Measurements from ENCODE around the gene CBY1. TPM values are rescaled to one million over a fixed set of nuclear protein-coding genes. Genes with fewer than 3 reads are reported as not detected.

Gene CBY1
- total RNA-seq, 2 donors from 2014 or later = 13.8 TPM

DNA sequence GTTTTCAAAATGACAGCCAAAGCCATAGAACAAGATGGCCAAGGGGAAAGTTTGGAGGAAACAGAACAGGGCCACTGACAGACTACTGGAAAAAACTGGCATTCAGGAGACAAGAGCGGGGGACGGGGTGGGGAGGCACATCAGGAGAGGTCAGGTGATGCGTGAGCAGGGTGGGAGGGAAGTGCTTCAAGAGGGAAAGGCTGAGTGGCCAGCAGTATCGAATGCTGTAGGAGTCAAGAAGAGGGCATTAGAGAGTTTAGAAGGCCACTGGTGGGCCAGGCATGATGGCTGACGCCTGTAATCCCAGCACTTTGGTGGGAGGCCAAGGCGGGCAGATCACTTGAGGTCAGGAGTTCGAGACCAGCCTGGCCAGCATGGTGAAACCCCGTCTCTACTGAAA, 57.5 kb downstream of the CBY1 start:
- no peak overlapping the region for H3K27ac ChIP-seq
- no peaks in the 10 kb centered on the region for H3K9me3 ChIP-seq
- DNase-seq (ENCODE audit: low spot score) = no peak
- no peak overlapping the region for H3K4me3 ChIP-seq
- peaks cover 2 to 33% of the 10 kb centered on the region in 2 donors for H3K4me1 ChIP-seq (ENCODE audit: control insufficient read depth in 1 of 2, low read depth in 2 of 2)
- no peaks in the 10 kb centered on the region for H3K27me3 ChIP-seq (replicated peaks; ENCODE audit: insufficient read depth)
- TF ChIP-seq, protein P1, sequence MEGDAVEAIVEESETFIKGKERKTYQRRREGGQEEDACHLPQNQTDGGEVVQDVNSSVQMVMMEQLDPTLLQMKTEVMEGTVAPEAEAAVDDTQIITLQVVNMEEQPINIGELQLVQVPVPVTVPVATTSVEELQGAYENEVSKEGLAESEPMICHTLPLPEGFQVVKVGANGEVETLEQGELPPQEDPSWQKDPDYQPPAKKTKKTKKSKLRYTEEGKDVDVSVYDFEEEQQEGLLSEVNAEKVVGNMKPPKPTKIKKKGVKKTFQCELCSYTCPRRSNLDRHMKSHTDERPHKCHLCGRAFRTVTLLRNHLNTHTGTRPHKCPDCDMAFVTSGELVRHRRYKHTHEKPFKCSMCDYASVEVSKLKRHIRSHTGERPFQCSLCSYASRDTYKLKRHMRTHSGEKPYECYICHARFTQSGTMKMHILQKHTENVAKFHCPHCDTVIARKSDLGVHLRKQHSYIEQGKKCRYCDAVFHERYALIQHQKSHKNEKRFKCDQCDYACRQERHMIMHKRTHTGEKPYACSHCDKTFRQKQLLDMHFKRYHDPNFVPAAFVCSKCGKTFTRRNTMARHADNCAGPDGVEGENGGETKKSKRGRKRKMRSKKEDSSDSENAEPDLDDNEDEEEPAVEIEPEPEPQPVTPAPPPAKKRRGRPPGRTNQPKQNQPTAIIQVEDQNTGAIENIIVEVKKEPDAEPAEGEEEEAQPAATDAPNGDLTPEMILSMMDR (IDR thresholded peaks at IDR 0.05) = no peak
- H3K36me3 ChIP-seq = peaks cover 18% of the 10 kb centered on the region
- ATAC-seq (ENCODE audit: insufficient number of reproducible peaks, low FRiP score, low read depth) = no peak

DNA sequence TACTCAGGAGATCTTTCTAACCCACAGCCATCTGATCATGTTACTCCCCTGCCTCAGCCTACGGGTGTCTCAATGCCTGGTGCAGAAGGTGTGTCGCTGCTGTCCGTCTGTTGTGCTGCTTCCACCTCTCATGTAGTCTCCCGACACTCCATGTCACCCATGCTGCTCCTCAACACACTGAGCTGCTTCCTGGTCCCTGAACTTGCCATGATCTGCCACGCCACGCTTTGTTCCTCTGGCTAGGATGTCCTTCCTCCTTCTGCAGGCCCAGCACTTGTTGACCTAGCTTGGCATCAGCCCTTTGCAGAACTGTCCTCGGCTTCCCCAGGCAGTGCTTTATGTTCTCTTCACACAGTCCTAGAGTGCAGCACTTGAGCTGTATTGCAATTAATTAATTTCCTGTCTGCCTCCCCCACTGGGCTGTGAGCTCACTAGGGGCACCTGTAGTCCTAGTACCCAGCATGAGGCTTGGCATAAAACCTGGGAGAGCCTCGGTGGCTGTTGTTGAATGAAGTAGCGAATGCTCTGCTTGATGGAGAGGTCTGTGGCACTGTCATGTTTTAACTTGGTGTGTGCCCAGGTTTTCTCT, 58.8 kb downstream of the CBY1 start:
- TF ChIP-seq, protein P1 (IDR thresholded peaks at IDR 0.05) = no peak
- Histone ChIP-seq H3K27me3 (replicated peaks; ENCODE audit: insufficient read depth) (no peaks in the 10 kb centered on the region), H3K27ac (no peak overlapping the region), H3K9me3 (no peaks in the 10 kb centered on the region), H3K4me1 (ENCODE audit: control insufficient read depth in 1 of 2, low read depth in 2 of 2) (peaks cover 5 to 29% of the 10 kb centered on the region in 2 donors), H3K4me3 (no peak overlapping the region), H3K36me3 (peaks cover 18% of the 10 kb centered on the region)
- ATAC-seq (ENCODE audit: insufficient number of reproducible peaks, low FRiP score, low read depth) = no peak
- DNase-seq (ENCODE audit: low spot score) = no peak

DNA sequence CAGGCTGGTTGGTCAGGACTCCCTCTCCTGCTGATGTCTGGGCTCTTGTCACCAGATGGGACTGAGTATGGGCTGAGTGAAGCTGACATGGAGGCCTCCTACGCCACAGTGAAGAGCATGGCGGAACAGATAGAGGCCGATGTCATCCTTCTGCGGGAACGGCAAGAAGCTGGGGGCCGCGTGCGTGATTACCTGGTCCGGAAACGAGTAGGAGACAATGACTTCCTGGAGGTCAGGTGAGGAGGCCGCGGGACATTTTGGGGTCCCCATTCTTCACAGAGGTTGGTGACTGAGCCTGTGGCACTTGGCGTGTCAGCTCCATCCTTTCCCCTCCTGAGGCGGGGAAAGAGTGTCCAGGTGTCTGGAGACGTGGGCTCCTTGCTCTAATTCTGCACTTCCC, 59.4 kb downstream of the CBY1 start:
- H3K4me1 ChIP-seq (ENCODE audit: control insufficient read depth in 1 of 2, low read depth in 2 of 2) = peaks cover 5 to 29% of the 10 kb centered on the region in 2 donors
- H3K9me3 ChIP-seq = no peaks in the 10 kb centered on the region
- no peak for DNase-seq (ENCODE audit: low spot score)
- no peak overlapping the region for H3K4me3 ChIP-seq
- H3K27me3 ChIP-seq (replicated peaks; ENCODE audit: insufficient read depth) = no peaks in the 10 kb centered on the region
- H3K36me3 ChIP-seq = peaks cover 18% of the 10 kb centered on the region
- no peak for ATAC-seq (ENCODE audit: insufficient number of reproducible peaks, low FRiP score, low read depth)
- no peak overlapping the region for H3K27ac ChIP-seq
- TF ChIP-seq, protein P1 (IDR thresholded peaks at IDR 0.05) = no peak

DNA sequence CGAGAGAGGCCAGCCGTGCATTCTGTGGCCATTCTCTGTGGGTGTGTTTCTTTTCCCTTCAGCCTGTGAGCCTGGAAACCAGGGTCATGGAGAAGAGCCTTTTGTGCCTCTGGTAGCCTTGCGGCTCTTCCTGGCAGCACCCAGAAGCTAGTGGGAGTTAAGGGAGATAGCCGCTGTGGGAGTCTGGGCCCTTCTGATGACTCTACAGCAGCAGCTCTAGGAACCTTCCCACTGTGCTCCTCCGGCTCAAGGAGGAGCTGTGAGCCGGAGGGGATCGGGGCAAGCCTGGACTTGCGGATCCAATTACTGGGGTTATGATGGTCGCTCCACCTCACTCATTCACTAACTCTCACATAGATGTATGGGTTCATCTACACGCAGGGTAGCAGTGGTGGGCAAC, 59.8 kb downstream of the CBY1 start:
- TF ChIP-seq, protein P1 (IDR thresholded peaks at IDR 0.05) = no peak
- no peak for ATAC-seq (ENCODE audit: insufficient number of reproducible peaks, low FRiP score, low read depth)
- peaks cover 18% of the 10 kb centered on the region for H3K36me3 ChIP-seq
- DNase-seq (ENCODE audit: low spot score) = no peak
- H3K27ac ChIP-seq = no peak overlapping the region
- no peaks in the 10 kb centered on the region for H3K9me3 ChIP-seq
- peaks cover 5 to 29% of the 10 kb centered on the region in 2 donors for H3K4me1 ChIP-seq (ENCODE audit: control insufficient read depth in 1 of 2, low read depth in 2 of 2)
- H3K4me3 ChIP-seq = no peak overlapping the region
- H3K27me3 ChIP-seq (replicated peaks; ENCODE audit: insufficient read depth) = no peaks in the 10 kb centered on the region

DNA sequence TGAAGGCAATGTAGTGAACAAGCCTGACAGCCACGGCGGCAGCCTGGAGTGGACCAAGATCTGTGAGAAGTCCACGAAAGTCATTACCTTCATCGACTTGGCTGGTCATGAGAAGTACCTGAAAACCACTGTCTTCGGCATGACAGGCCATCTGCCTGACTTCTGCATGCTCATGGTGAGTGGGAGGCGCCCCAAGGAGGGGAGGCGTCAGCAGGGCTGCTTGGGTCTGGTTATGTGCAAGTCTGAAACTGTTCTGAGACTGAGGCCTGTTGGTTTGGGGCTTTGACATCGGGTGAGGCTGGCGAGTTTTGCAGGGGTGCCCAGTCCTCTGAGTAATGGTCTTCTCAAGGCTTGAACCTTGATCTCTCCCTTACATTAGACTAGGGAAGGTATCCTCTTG, 60.4 kb downstream of the CBY1 start:
- ATAC-seq (ENCODE audit: insufficient number of reproducible peaks, low FRiP score, low read depth) (no peak), DNase-seq (ENCODE audit: low spot score) (no peak)
- Histone ChIP-seq H3K36me3 (peaks cover 18% of the 10 kb centered on the region), H3K9me3 (no peaks in the 10 kb centered on the region), H3K4me3 (no peak overlapping the region), H3K4me1 (ENCODE audit: control insufficient read depth in 1 of 2, low read depth in 2 of 2) (peaks cover 5 to 29% of the 10 kb centered on the region in 2 donors), H3K27ac (no peak overlapping the region), H3K27me3 (replicated peaks; ENCODE audit: insufficient read depth) (no peaks in the 10 kb centered on the region)
- TF ChIP-seq, protein P1 (IDR thresholded peaks at IDR 0.05) = no peak

All from thoracic aorta (tissue), 2 donors.